Activated CD8-positive, alpha-beta T cell treated with anti-CD3 and anti-CD28 coated beads, Interleukin-2, amount 10 ng/mL, durations not matched to agents 7 days and 5 days (primary cell): ENCODE results near the gene SUSD6. TPM values are rescaled to one million over a fixed set of nuclear protein-coding genes. Genes with fewer than 3 reads are reported as not detected.

ENCODE experiments used
- ATAC-seq: fragments of 150-1000 bp; cut with Tn5 transposase; one replicate; pipeline ENCODE4 v1.10.0; 2021; ENCODE audit warnings: moderate library complexity
- CTCF ChIA-PET: fragments of 350-600 bp; sonication (Branson Sonifier 250); formaldehyde crosslinking; loops from one replicate; lab custom pipeline; 2021; ENCODE audit warnings: antibody characterized with exemption; lab: Charles Lee
- POLR2A ChIA-PET: fragments of 350-600 bp; sonication (Branson Sonifier 250); formaldehyde crosslinking; loops from one replicate; lab custom pipeline; 2021; ENCODE audit warnings: antibody characterized with exemption; lab: Charles Lee
- DNase-seq: peaks from one replicate; pipeline ENCODE4 v3.0.0-alpha.2; 2020
- H3K27ac Mint-ChIP-seq: one replicate; pipeline ENCODE4 v1.8.0; 2021; ENCODE audit warnings: mild to moderate bottlenecking, mixed read lengths
- H3K27me3 Mint-ChIP-seq: one replicate; pipeline ENCODE4 v1.8.0; 2021; ENCODE audit warnings: low read depth, mixed read lengths
- H3K36me3 Mint-ChIP-seq: one replicate; pipeline ENCODE4 v1.8.0; 2021; ENCODE audit warnings: low read depth, mixed read lengths
- H3K4me1 Mint-ChIP-seq: one replicate; pipeline ENCODE4 v1.8.0; 2021; ENCODE audit warnings: low read depth, mixed read lengths
- H3K4me3 Mint-ChIP-seq: one replicate; pipeline ENCODE4 v1.8.0; 2021; ENCODE audit warnings: mild to moderate bottlenecking, mixed read lengths
- H3K9me3 Mint-ChIP-seq: one replicate; pipeline ENCODE4 v1.8.0; 2022; ENCODE audit warnings: mixed read lengths; ENCODE audit not compliant: insufficient read depth
- total RNA-seq, 2 experiments: library from RNA; stranded (reverse); gene quantifications; one replicate each; pipeline ENCODE4 v1.2.3, GENCODE V29; 2021

SUSD6 gene
- total RNA-seq, 2 experiments from 2014 or later, result 40.0 to 43.1 TPM

DNA sequence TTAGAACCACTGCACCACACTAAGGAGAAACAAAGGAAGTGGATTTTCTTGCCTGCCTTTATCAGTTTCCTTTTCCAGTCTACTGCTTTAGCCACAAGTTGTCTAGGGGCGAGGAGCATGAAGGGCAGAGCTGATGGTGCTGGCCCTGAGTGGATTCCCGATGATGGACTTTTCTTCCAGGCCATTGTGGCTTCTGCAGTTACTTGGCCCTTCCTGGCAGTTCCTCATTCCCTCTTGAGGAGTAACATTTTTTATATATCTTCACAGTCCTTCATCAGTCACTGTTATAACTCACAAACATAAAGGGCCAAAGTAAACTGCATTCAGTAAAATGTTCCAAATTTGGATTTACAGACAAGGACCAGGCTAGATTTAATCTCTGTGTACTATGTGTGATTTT lies 94.3 kb downstream of the SUSD6 start:
- CTCF ChIA-PET, result interaction anchor here (1.2 kb wide), 1 partner anchor 81 kb away, joined by 3 read pairs; no protein-coding TSS in a partner anchor
- peak overlapping the region; percentile 43 for H3K27ac Mint-ChIP-seq
- H3K36me3 Mint-ChIP-seq, result peaks cover 57% of the 10 kb centered on the region
- H3K9me3 Mint-ChIP-seq, result no peaks in the 10 kb centered on the region
- DNase-seq, result no peak
- no peak for ATAC-seq
- no peak overlapping the region for H3K4me3 Mint-ChIP-seq
- H3K4me1 Mint-ChIP-seq, result peaks cover 73% of the 10 kb centered on the region
- POLR2A ChIA-PET, result no interaction called here
- H3K27me3 Mint-ChIP-seq, result no peaks in the 10 kb centered on the region

- CTCF ChIA-PET, result interaction anchor here (1.3 to 6.9 kb wide), 5 partner anchors 9 to 103 kb away, joined by 3 to 39 read pairs (median 8); no protein-coding TSS in a partner anchor
- H3K9me3 Mint-ChIP-seq, result no peaks in the 10 kb centered on the region
- H3K27me3 Mint-ChIP-seq, result no peaks in the 10 kb centered on the region
- peaks cover 71% of the 10 kb centered on the region for H3K4me1 Mint-ChIP-seq
- H3K27ac Mint-ChIP-seq, result no peak overlapping the region
- no peak for ATAC-seq
- H3K36me3 Mint-ChIP-seq, result peaks cover 78% of the 10 kb centered on the region
- no peak for DNase-seq
- POLR2A ChIA-PET, result interaction anchor here (0.6 kb wide), 2 partner anchors 12 to 97 kb away, joined by 3 read pairs; no protein-coding TSS in a partner anchor
- H3K4me3 Mint-ChIP-seq, result no peak overlapping the region
Measured at GRCh38 chr14:69708049-69708448, 96.7 kb downstream of the SUSD6 start.

- peak overlapping the region; percentile 28 for H3K27ac Mint-ChIP-seq
- DNase-seq (peak; percentile 58), ATAC-seq (peak; percentile 72)
- peaks cover 79% of the 10 kb centered on the region for H3K36me3 Mint-ChIP-seq
- H3K4me1 Mint-ChIP-seq, result peaks cover 71% of the 10 kb centered on the region
- ChIA-PET POLR2A (interaction anchor here (0.6 to 2.0 kb wide), 2 partner anchors 58 to 98 kb away, joined by 3 to 6 read pairs; partner anchors contain the start of gene SRSF5), CTCF (interaction anchor here (0.6 to 6.9 kb wide), 11 partner anchors 10 to 124 kb away, joined by 3 to 39 read pairs (median 6); no protein-coding TSS in a partner anchor)
- no peaks in the 10 kb centered on the region for H3K9me3 Mint-ChIP-seq
- H3K4me3 Mint-ChIP-seq, result no peak overlapping the region
- H3K27me3 Mint-ChIP-seq, result no peaks in the 10 kb centered on the region
Measured at GRCh38 chr14:69708586-69709560, 97.5 kb downstream of the SUSD6 start.

DNA sequence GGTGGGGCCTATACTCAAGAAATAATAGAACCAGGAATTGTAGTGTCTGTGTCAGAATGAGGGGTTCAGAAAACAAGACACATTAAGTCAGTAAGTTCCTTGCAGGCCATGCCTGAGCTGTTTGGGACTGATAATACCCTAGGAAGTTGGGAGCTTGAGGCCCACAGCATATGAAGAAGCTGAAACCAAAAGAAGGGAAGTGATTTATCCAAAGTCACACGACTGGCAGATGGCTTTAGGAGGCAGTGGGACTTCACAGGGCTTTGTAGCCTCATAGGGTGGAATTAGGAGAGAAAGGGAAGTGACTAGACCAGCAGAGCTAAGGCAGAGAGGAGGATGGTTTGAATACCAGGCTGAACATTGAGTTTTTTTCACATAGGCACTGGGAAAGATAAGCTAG lies 99.0 kb downstream of the SUSD6 start:
- Mint-ChIP-seq H3K9me3 (no peaks in the 10 kb centered on the region), H3K36me3 (peaks cover 77% of the 10 kb centered on the region), H3K27ac (peak overlapping the region; percentile 68), H3K4me3 (no peak overlapping the region), H3K27me3 (no peaks in the 10 kb centered on the region), H3K4me1 (peaks cover 68% of the 10 kb centered on the region)
- no peak for ATAC-seq
- ChIA-PET CTCF (interaction anchor here (1.2 to 6.9 kb wide), 7 partner anchors 11 to 126 kb away, joined by 3 to 39 read pairs (median 5); no protein-coding TSS in a partner anchor), POLR2A (interaction anchor here (2.0 kb wide), 1 partner anchor 57 kb away, joined by 6 read pairs; the partner anchor contains the start of gene SRSF5)
- DNase-seq, result no peak

DNA sequence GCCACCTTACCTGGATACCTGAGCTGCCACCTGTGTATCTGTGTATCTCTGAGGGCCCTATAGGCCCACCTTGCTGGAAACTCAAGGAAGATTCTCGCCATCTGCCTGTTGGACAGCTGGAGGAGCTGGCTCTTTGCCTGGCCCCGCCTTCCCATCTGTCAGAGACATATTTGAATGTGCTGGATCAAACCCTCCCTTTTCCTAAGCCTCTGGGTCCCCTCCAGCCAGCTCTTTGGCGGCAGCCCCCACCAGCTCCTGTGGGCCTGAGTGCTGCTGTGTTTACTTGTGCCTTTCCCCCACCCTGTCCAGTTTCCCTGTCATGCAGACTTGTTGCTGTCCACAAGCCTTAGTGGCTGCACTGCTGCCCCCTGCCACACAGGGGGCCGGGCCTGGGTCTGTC lies 99.7 kb downstream of the SUSD6 start:
- ChIA-PET CTCF (interaction anchor here (1.1 to 6.9 kb wide), 5 partner anchors 12 to 105 kb away, joined by 5 to 39 read pairs (median 9); no protein-coding TSS in a partner anchor), POLR2A (no interaction called here)
- Mint-ChIP-seq H3K4me1 (peaks cover 67% of the 10 kb centered on the region), H3K27me3 (no peaks in the 10 kb centered on the region), H3K4me3 (no peak overlapping the region), H3K27ac (no peak overlapping the region), H3K36me3 (peaks cover 74% of the 10 kb centered on the region), H3K9me3 (no peaks in the 10 kb centered on the region)
- ATAC-seq, result no peak
- DNase-seq, result no peak

GRCh38 chr14:69711477-69711876 lies 100.1 kb downstream of the SUSD6 start:
- peaks cover 70% of the 10 kb centered on the region for H3K4me1 Mint-ChIP-seq
- peaks cover 75% of the 10 kb centered on the region for H3K36me3 Mint-ChIP-seq
- ATAC-seq (no peak), DNase-seq (no peak)
- no peaks in the 10 kb centered on the region for H3K9me3 Mint-ChIP-seq
- ChIA-PET CTCF (interaction anchor here (1.1 to 6.9 kb wide), 4 partner anchors 15 to 106 kb away, joined by 3 to 39 read pairs (median 5); no protein-coding TSS in a partner anchor), POLR2A (no interaction called here)
- H3K27me3 Mint-ChIP-seq, result no peaks in the 10 kb centered on the region
- peak overlapping the region; percentile 67 for H3K27ac Mint-ChIP-seq
- H3K4me3 Mint-ChIP-seq, result no peak overlapping the region

GRCh38 chr14:69711881-69712560 lies 100.6 kb downstream of the SUSD6 start:
- CTCF ChIA-PET, result interaction anchor here (1.1 to 6.9 kb wide), 3 partner anchors 15 to 99 kb away, joined by 3 to 39 read pairs (median 5); no protein-coding TSS in a partner anchor

DNA sequence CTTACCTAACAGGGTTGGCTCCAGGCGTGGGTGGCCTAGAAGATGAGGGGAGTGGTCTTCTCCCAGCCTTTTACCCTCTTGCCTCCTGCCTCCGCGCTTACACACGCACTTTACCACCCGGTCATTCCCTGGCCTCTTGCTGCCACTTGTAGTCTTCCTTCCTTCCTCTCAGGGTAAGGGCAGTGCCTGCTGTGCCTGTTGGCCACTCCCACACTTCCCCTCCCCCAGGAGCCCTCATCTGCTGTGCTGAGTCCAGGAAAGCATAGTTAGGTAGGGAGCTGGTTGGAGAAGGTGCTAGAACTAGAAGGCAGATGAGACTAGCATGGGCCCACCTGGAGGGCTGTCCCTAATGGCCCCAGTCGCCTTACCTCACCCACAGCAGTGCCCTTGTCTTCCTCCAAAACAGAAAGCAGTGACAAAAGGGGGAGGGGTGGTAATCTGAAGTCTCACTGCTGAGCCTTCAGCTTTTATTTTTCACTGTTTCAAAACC lies 101.2 kb downstream of the SUSD6 start:
- peak overlapping the region; percentile 91 for H3K27ac Mint-ChIP-seq
- DNase-seq (peak; percentile 49), ATAC-seq (peak; percentile 32)
- H3K9me3 Mint-ChIP-seq, result no peaks in the 10 kb centered on the region
- H3K36me3 Mint-ChIP-seq, result peaks cover 71% of the 10 kb centered on the region
- peaks cover 74% of the 10 kb centered on the region for H3K4me1 Mint-ChIP-seq
- CTCF ChIA-PET, result interaction anchor here (0.9 to 6.9 kb wide), 4 partner anchors 14 to 102 kb away, joined by 3 to 39 read pairs (median 4); partner anchors contain the start of gene SUSD6
- peak overlapping the region; percentile 19 for H3K4me3 Mint-ChIP-seq
- POLR2A ChIA-PET, result interaction anchor here (1.5 kb wide), 1 partner anchor 101 kb away, joined by 5 read pairs; the partner anchor contains the start of gene SUSD6
- no peaks in the 10 kb centered on the region for H3K27me3 Mint-ChIP-seq

More at GRCh38 chr14:69711881-69712560, 100.6 kb downstream of the SUSD6 start:
- H3K27me3 Mint-ChIP-seq, result no peaks in the 10 kb centered on the region
- POLR2A ChIA-PET, result no interaction called here
- H3K9me3 Mint-ChIP-seq, result no peaks in the 10 kb centered on the region
- ATAC-seq (no peak), DNase-seq (no peak)
- H3K27ac Mint-ChIP-seq, result peak overlapping the region; percentile 91
- H3K36me3 Mint-ChIP-seq, result peaks cover 74% of the 10 kb centered on the region
- no peak overlapping the region for H3K4me3 Mint-ChIP-seq
- peaks cover 70% of the 10 kb centered on the region for H3K4me1 Mint-ChIP-seq

- ChIA-PET POLR2A (interaction anchor here (1.5 kb wide), 1 partner anchor 102 kb away, joined by 5 read pairs; the partner anchor contains the start of gene SUSD6), CTCF (interaction anchor here (0.9 to 6.9 kb wide), 3 partner anchors 14 to 102 kb away, joined by 3 to 39 read pairs (median 4); partner anchors contain the start of gene SUSD6)
Measured at GRCh38 chr14:69713209-69713781, 101.9 kb downstream of the SUSD6 start.

DNA sequence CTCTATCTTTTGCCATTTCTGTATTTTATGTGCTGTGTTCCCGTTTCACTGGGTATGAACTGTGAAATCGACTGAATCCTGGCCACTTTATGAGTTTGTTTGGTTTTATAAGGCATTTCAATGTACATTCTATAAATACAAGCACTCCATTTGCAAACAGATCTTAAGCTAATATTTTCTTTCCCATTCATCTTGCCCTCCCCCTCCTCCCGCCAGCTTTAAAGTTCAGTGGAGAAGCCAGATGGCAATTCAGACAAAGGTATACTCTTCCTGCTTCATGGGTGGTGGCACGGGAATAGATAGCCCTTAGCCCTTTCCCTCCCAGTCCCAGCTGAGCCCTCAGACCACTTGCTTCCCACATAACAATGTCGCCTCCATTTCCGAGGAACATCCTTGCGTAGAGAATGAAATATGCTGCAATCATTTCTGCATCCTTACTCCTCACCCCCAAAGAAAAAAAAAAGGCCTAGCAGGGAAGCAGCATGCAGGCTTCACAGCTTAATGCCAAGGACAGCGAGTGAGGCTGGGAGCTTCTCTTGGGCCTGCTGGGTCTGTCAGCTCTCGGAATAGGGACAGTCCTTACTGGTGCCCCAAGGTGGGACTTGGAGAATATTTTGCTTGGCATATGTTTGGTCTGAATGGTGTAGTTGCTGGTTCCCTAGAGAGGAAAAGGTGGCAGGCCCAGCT lies 102.7 kb downstream of the SUSD6 start:
- H3K36me3 Mint-ChIP-seq, result peaks cover 61% of the 10 kb centered on the region
- no peaks in the 10 kb centered on the region for H3K9me3 Mint-ChIP-seq
- CTCF ChIA-PET, result interaction anchor here (1.0 to 6.9 kb wide), 2 partner anchors 13 to 102 kb away, joined by 3 to 39 read pairs; no protein-coding TSS in a partner anchor
- H3K27me3 Mint-ChIP-seq, result no peaks in the 10 kb centered on the region
- no peak overlapping the region for H3K27ac Mint-ChIP-seq
- DNase-seq (no peak), ATAC-seq (no peak)
- no peak overlapping the region for H3K4me3 Mint-ChIP-seq
- POLR2A ChIA-PET, result interaction anchor here (1.5 kb wide), 1 partner anchor 102 kb away, joined by 5 read pairs; the partner anchor contains the start of gene SUSD6
- H3K4me1 Mint-ChIP-seq, result peaks cover 71% of the 10 kb centered on the region

More at GRCh38 chr14:69713209-69713781, 101.9 kb downstream of the SUSD6 start:
- no peak overlapping the region for H3K4me3 Mint-ChIP-seq
- H3K4me1 Mint-ChIP-seq, result peaks cover 76% of the 10 kb centered on the region
- H3K9me3 Mint-ChIP-seq, result no peaks in the 10 kb centered on the region
- DNase-seq (no peak), ATAC-seq (no peak)
- H3K36me3 Mint-ChIP-seq, result peaks cover 68% of the 10 kb centered on the region
- H3K27ac Mint-ChIP-seq, result peak overlapping the region; percentile 91
- H3K27me3 Mint-ChIP-seq, result no peaks in the 10 kb centered on the region
